Measurements from ENCODE around the gene PLA2G4E.

- TF ChIP-seq CTCF (IDR thresholded peaks at IDR 0.05), result no peak
- no peak for TF ChIP-seq POLR2AphosphoS5 (IDR thresholded peaks at IDR 0.05)
- no peak for TF ChIP-seq POLR2A (IDR thresholded peaks at IDR 0.05)
Measured at GRCh38 chr15:41966414-41966812, 54.4 kb downstream of the PLA2G4E start.

Measured in breast epithelium (tissue), 3 donors.